Measurements from ENCODE around the gene PRKCB.

The PRKCB gene

GRCh38 chr16:24098896-24099295 lies 263.1 kb downstream of the PRKCB start:
- TF ChIP-seq REST (IDR thresholded peaks at IDR 0.05; ENCODE audit: insufficient read depth in 1 of 2, low read depth in 2 of 2, low read length in 2 of 2): no peak
- TF ChIP-seq TAF1 (IDR thresholded peaks at IDR 0.05; ENCODE audit: borderline replicate concordance, insufficient read depth, low read length): no peak
- TF ChIP-seq FOXP2 (optimal IDR thresholded peaks at IDR 0.05; ENCODE audit: borderline replicate concordance, extremely low read depth, extremely low read length, insufficient read depth): no peak
- no peak for TF ChIP-seq POLR2AphosphoS5 (IDR thresholded peaks at IDR 0.05; ENCODE audit: low read depth, low read length)
- TF ChIP-seq SIN3A (IDR thresholded peaks at IDR 0.05; ENCODE audit: borderline replicate concordance, insufficient read depth, low read length): no peak

GRCh38 chr16:24101431-24101830 lies 265.6 kb downstream of the PRKCB start:
- TF ChIP-seq SIN3A (IDR thresholded peaks at IDR 0.05; ENCODE audit: borderline replicate concordance, insufficient read depth, low read length) (no peak), FOXP2 (optimal IDR thresholded peaks at IDR 0.05; ENCODE audit: borderline replicate concordance, extremely low read depth, extremely low read length, insufficient read depth) (no peak), TAF1 (IDR thresholded peaks at IDR 0.05; ENCODE audit: borderline replicate concordance, insufficient read depth, low read length) (no peak), POLR2AphosphoS5 (IDR thresholded peaks at IDR 0.05; ENCODE audit: low read depth, low read length) (no peak), REST (IDR thresholded peaks at IDR 0.05; ENCODE audit: insufficient read depth in 1 of 2, low read depth in 2 of 2, low read length in 2 of 2) (no peak)

- no peak for TF ChIP-seq SIN3A (IDR thresholded peaks at IDR 0.05; ENCODE audit: borderline replicate concordance, insufficient read depth, low read length)
- TF ChIP-seq FOXP2 (optimal IDR thresholded peaks at IDR 0.05; ENCODE audit: borderline replicate concordance, extremely low read depth, extremely low read length, insufficient read depth): no peak
- TF ChIP-seq REST (IDR thresholded peaks at IDR 0.05; ENCODE audit: insufficient read depth in 1 of 2, low read depth in 2 of 2, low read length in 2 of 2): no peak
- TF ChIP-seq POLR2AphosphoS5 (IDR thresholded peaks at IDR 0.05; ENCODE audit: low read depth, low read length): no peak
- TF ChIP-seq TAF1 (IDR thresholded peaks at IDR 0.05; ENCODE audit: borderline replicate concordance, insufficient read depth, low read length): no peak
Observed at GRCh38 chr16:24102209-24102660, 266.5 kb downstream of the PRKCB start.

GRCh38 chr16:24111724-24112302 lies 276.0 kb downstream of the PRKCB start:
- TF ChIP-seq POLR2AphosphoS5 (IDR thresholded peaks at IDR 0.05; ENCODE audit: low read depth, low read length): no peak
- TF ChIP-seq TAF1 (IDR thresholded peaks at IDR 0.05; ENCODE audit: borderline replicate concordance, insufficient read depth, low read length): no peak
- TF ChIP-seq FOXP2 (optimal IDR thresholded peaks at IDR 0.05; ENCODE audit: borderline replicate concordance, extremely low read depth, extremely low read length, insufficient read depth): no peak
- TF ChIP-seq REST (IDR thresholded peaks at IDR 0.05; ENCODE audit: insufficient read depth in 1 of 2, low read depth in 2 of 2, low read length in 2 of 2): no peak
- TF ChIP-seq SIN3A (IDR thresholded peaks at IDR 0.05; ENCODE audit: borderline replicate concordance, insufficient read depth, low read length): no peak

Data from PFSK-1 (cell line).